ENCODE data around the gene SHB.

The SHB gene

GRCh38 chr9:38065369-38066075 lies 3.5 kb downstream of the SHB start:
- DNase-seq (ENCODE audit: low read depth): no peak
- no peak for TF ChIP-seq CTCF (IDR thresholded peaks at IDR 0.05; ENCODE audit: low read depth, low read length, missing control alignments)
- in situ Hi-C loops (cut with HindIII; ENCODE audit: low sequenced_read_pairs): loop anchor here (10.0 kb wide), 1 partner anchor 101 kb away; no protein-coding TSS in a partner anchor
- peak overlapping the region; percentile 87 for H3K4me3 ChIP-seq (ENCODE audit: low read depth, low read length)

GRCh38 chr9:38064842-38065368 lies 4.1 kb downstream of the SHB start:
- H3K4me3 ChIP-seq (ENCODE audit: low read depth, low read length): peak overlapping the region; percentile 87
- DNase-seq (ENCODE audit: low read depth): no peak
- TF ChIP-seq CTCF (IDR thresholded peaks at IDR 0.05; ENCODE audit: low read depth, low read length, missing control alignments): no peak
- in situ Hi-C loops (cut with HindIII; ENCODE audit: low sequenced_read_pairs): loop anchor here (5.0 to 10.0 kb wide), 2 partner anchors 53 to 100 kb away; no protein-coding TSS in a partner anchor

GRCh38 chr9:38063363-38063707 lies 5.7 kb downstream of the SHB start:
- TF ChIP-seq CTCF (IDR thresholded peaks at IDR 0.05; ENCODE audit: low read depth, low read length, missing control alignments): no peak
- in situ Hi-C loops (cut with HindIII; ENCODE audit: low sequenced_read_pairs): loop anchor here (5.0 to 10.0 kb wide), 2 partner anchors 51 to 99 kb away; no protein-coding TSS in a partner anchor
- DNase-seq (ENCODE audit: low read depth): no peak
- H3K4me3 ChIP-seq (ENCODE audit: low read depth, low read length): no peak overlapping the region

GRCh38 chr9:38062498-38063362 lies 6.3 kb downstream of the SHB start:
- DNase-seq (ENCODE audit: low read depth): no peak
- H3K4me3 ChIP-seq (ENCODE audit: low read depth, low read length): no peak overlapping the region
- in situ Hi-C loops (cut with HindIII; ENCODE audit: low sequenced_read_pairs): loop anchor here (5.0 to 10.0 kb wide), 2 partner anchors 50 to 98 kb away; no protein-coding TSS in a partner anchor
- no peak for TF ChIP-seq CTCF (IDR thresholded peaks at IDR 0.05; ENCODE audit: low read depth, low read length, missing control alignments)

- no peak for DNase-seq (ENCODE audit: low read depth)
- H3K4me3 ChIP-seq (ENCODE audit: low read depth, low read length): no peak overlapping the region
- no peak for TF ChIP-seq CTCF (IDR thresholded peaks at IDR 0.05; ENCODE audit: low read depth, low read length, missing control alignments)
- in situ Hi-C loops (cut with HindIII; ENCODE audit: low sequenced_read_pairs): loop anchor here (5.0 to 10.0 kb wide), 2 partner anchors 50 to 97 kb away; no protein-coding TSS in a partner anchor
Observed at GRCh38 chr9:38062106-38062497, 6.9 kb downstream of the SHB start.

- no peak for DNase-seq (ENCODE audit: low read depth)
- TF ChIP-seq CTCF (IDR thresholded peaks at IDR 0.05; ENCODE audit: low read depth, low read length, missing control alignments): no peak
- H3K4me3 ChIP-seq (ENCODE audit: low read depth, low read length): no peak overlapping the region
- in situ Hi-C loops (cut with HindIII; ENCODE audit: low sequenced_read_pairs): loop anchor here (5.0 to 10.0 kb wide), 2 partner anchors 49 to 97 kb away; no protein-coding TSS in a partner anchor
Observed at GRCh38 chr9:38061326-38061977, 7.6 kb downstream of the SHB start.
